ENCODE data around the gene GOLGA6C. TPM values are rescaled to one million over a fixed set of nuclear protein-coding genes. Genes with fewer than 3 reads are reported as not detected.
"Not testable (repeated sequence)": the region's sequence is repeated elsewhere in the genome, so short reads cannot be mapped to it uniquely, and the experiment has no call there.

GOLGA6C gene
- total RNA-seq, 2 donors from 2014 or later, result not detected

DNA sequence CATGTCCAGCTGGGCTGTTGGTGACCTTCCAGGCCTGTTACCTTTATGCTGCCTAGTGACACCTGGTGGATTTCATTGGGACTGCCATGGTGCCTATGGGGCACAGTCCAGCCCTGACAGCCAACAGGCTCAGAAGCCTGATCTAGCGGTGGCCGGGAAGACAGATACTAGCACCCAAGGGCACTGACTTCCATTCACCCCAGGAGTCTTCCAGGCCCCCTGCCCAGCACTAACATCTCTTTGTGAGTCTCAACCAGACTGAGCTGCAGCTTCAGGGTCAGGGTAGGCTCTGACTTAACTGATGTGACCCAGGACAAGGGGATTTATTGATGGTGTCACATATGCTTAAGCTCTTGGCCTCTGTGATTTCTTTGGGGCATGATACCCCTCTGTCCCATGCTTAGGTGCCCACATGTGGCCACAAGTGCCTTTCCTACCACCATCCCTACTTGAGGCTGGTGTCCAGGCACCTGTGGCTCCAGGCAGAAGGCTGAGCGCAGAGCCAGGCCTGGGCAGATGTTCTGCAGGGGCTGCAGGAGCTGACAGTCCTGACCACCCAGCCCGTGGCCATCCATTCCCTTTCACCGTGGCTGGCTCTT is 16.5 kb downstream of the GOLGA6C start:
- H3K9me3 ChIP-seq; H3K27me3 ChIP-seq; H3K4me1 ChIP-seq; H3K27ac ChIP-seq; H3K4me3 ChIP-seq; intact Hi-C loops (cut with DNase I); H3K36me3 ChIP-seq (replicated peaks in 1 of 2; ENCODE audit: insufficient read depth in 1 of 2, low read depth in 2 of 2): not testable (repeated sequence)
- TF ChIP-seq, protein P1, sequence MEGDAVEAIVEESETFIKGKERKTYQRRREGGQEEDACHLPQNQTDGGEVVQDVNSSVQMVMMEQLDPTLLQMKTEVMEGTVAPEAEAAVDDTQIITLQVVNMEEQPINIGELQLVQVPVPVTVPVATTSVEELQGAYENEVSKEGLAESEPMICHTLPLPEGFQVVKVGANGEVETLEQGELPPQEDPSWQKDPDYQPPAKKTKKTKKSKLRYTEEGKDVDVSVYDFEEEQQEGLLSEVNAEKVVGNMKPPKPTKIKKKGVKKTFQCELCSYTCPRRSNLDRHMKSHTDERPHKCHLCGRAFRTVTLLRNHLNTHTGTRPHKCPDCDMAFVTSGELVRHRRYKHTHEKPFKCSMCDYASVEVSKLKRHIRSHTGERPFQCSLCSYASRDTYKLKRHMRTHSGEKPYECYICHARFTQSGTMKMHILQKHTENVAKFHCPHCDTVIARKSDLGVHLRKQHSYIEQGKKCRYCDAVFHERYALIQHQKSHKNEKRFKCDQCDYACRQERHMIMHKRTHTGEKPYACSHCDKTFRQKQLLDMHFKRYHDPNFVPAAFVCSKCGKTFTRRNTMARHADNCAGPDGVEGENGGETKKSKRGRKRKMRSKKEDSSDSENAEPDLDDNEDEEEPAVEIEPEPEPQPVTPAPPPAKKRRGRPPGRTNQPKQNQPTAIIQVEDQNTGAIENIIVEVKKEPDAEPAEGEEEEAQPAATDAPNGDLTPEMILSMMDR (IDR thresholded peaks at IDR 0.05), result peak; percentile 45 to 79 (median 67)
- WGBS, 2 donors, result 32 to 56% methylated on average over 5 of the region's 5 CpGs
- peak; percentile 100 for ATAC-seq
- peak; percentile 95 to 99 (median 96) for DNase-seq

DNA sequence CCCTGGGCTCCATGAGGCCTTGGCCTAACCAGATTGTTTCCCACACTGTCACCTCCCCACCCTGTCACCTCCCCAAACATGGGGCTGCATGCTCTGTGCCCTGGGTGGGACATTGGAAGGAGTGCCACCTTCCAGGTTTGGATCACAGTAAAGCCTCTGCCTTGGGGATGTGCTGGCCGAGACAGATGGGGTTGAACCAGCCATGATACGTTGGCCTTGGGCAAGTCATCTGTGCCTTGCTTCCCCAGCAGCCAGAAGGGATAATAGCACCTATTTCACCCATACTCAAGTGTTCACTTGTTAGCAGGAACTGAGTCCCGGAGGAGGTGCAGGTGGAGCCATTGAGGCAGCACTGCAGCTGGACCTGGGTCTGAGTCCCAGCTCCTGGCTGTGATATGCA is 17.5 kb downstream of the GOLGA6C start:
- DNase-seq, ATAC-seq: not testable (repeated sequence)

DNA sequence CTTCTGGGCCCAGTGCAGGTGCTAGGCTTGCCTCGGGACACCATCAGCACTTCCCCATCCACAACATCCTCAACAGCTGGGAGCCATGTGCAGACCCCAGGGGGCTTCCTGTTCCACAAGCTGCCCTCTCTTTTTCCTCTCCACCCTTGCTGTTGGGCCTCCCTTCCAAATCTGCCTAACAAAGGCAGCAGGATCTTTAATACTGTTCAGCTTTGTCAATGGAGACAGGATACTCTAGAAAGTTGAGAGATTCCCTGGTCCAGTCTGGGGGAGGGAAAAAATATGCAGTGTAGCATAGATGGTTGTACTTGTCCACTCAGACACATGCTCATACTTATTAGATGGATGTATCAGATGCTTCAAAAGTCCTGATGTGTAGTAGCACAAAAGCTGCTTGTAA is 20.4 kb downstream of the GOLGA6C start:
- H3K27me3 ChIP-seq; intact Hi-C loops (cut with DNase I); ATAC-seq; H3K4me3 ChIP-seq; H3K9me3 ChIP-seq; H3K36me3 ChIP-seq (replicated peaks in 1 of 2; ENCODE audit: insufficient read depth in 1 of 2, low read depth in 2 of 2); DNase-seq; H3K4me1 ChIP-seq; H3K27ac ChIP-seq: not testable (repeated sequence)
- 0 to 19% methylated on average over 1 of the region's 1 CpG for WGBS, 2 donors

More for the DNA sequence above, 17.5 kb downstream of the GOLGA6C start:
- H3K27ac ChIP-seq; H3K4me3 ChIP-seq; H3K4me1 ChIP-seq; H3K27me3 ChIP-seq; H3K36me3 ChIP-seq (replicated peaks in 1 of 2; ENCODE audit: insufficient read depth in 1 of 2, low read depth in 2 of 2); intact Hi-C loops (cut with DNase I); H3K9me3 ChIP-seq: not testable (repeated sequence)
- 66 to 69% methylated on average over 3 of the region's 3 CpGs for WGBS, 2 donors

DNA sequence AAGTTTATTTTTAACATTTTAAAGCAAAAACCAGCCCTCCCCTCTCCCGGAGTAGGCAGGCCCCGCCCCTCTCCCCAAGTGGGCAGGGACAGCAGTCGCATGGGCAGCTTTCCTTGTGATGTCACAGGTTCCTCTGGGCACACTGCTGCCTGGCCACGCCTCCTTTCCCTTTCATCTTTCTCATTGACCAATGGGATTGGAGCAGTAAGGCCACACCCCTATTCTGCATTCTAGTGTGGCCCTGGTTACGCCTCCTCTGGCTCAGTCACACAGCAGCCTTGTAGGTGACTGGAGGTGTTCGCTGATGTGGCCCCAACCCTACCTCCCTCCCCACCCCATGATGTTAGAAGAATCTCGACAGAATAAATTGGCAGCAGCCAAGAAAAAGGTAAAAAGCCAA is 24.4 kb downstream of the GOLGA6C start, which contains the start of gene GOLGA6D:
GOLGA6D (plus strand) TSS at position 264 of the 400 bp plus-strand sequence; CDS start at position 305, 41 bp downstream.
- H3K9me3 ChIP-seq; H3K36me3 ChIP-seq (replicated peaks in 1 of 2; ENCODE audit: insufficient read depth in 1 of 2, low read depth in 2 of 2); ATAC-seq; H3K4me1 ChIP-seq; intact Hi-C loops (cut with DNase I); H3K27ac ChIP-seq; H3K4me3 ChIP-seq; DNase-seq; H3K27me3 ChIP-seq: not testable (repeated sequence)
- WGBS, 2 donors, result no CpG with 5 or more reads among the region's 7 CpGs

DNA sequence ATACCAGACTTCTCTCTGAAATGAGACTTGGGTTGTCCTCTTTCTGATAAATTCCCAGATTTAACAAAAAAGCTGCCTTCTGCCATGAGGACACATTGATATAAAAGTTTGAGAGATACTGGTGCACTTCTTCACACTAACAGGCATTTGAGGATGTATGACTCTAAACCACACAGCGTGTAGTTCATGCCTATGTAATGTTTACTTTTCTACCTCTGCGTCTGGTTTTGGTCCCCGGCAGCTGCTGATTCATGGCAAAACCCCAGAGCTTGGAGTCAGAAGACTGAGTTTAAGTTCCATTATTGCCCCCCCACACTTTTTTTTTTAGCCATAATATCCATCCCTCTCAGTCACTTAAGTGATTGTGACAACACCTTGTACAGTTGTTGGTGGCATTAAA is 26.0 kb downstream of the GOLGA6C start:
- H3K36me3 ChIP-seq (replicated peaks in 1 of 2; ENCODE audit: insufficient read depth in 1 of 2, low read depth in 2 of 2); ATAC-seq; H3K9me3 ChIP-seq; intact Hi-C loops (cut with DNase I); H3K27me3 ChIP-seq; DNase-seq; H3K4me1 ChIP-seq; H3K4me3 ChIP-seq; H3K27ac ChIP-seq: not testable (repeated sequence)
- WGBS, 2 donors, result no CpG with 5 or more reads among the region's 3 CpGs

DNA sequence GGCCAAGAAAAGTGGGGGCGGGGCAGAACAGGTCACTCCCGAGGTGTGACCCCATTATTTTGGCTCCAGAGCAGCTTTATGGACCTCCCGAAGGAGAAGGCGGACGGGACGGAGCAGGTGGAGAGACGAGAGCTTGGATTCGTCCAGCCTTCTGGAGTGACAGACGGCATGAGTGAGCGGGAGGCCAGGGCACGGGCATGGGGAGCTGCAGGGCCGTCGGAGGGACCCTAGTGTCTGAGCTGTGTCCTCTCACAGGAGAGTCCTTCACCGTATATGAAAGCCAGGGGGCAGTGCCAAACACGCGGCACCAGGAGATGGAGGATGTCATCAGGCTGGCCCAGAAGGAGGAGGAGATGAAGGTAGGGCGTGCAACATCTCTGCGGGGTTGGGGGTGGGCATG is 35.5 kb downstream of the GOLGA6C start:
- H3K27me3 ChIP-seq; H3K36me3 ChIP-seq (replicated peaks in 1 of 2; ENCODE audit: insufficient read depth in 1 of 2, low read depth in 2 of 2); H3K9me3 ChIP-seq; H3K4me1 ChIP-seq; intact Hi-C loops (cut with DNase I); H3K4me3 ChIP-seq; ATAC-seq; DNase-seq; H3K27ac ChIP-seq: not testable (repeated sequence)
- WGBS, 2 donors, result 62% methylated on average over 7 of the region's 18 CpGs; no CpG with 5 or more reads in 1 of the 2 donors

DNA sequence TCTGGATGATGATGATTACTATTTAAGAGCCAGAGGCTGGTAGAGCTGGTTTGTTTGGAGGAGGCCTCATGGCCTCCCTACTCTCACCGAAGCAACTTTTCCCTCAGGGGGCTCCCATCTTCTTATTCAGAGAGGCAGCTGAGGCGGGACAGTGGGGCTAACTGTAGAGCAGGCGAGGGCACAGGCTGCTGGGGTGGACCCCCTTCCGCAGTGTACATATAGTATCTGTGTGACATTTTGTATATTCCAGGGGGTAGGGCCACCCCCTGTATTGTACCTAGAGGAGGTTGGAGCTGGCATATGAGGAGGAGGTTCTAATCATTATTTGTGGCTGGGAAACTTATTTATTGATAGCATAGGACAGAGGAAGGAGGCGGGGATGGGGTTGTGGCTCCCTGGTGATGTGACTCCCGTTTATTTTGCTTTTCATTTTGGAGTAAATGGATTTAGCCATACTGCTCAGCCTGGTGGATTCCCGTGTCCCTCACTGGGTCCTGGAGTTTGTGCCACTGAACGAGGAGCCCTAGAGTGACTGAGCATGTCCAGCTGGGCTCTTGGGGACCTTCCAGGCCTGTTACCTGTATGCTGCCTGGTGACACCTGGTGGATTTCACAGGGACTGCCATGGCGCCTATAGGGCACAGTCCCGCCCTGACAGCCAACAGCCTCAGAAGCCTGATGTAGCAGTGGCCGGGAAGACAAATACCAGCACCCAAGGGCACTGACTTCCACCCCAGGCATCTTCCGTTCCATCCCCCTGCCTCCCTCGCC is 40.6 kb downstream of the GOLGA6C start:
- intact Hi-C loops (cut with DNase I), result not testable (repeated sequence)
- WGBS, 2 donors, result 60 to 62% methylated on average over 1 to 6 of the region's 13 CpGs

More for the DNA sequence above, 40.6 kb downstream of the GOLGA6C start:
- peak; percentile 77 to 93 (median 86) for DNase-seq
- peak overlapping the region in 1 of 4 donors; percentile 32 for H3K27ac ChIP-seq
- not testable (repeated sequence) for H3K4me1 ChIP-seq; H3K27me3 ChIP-seq; H3K4me3 ChIP-seq; H3K36me3 ChIP-seq (replicated peaks in 1 of 2; ENCODE audit: insufficient read depth in 1 of 2, low read depth in 2 of 2); H3K9me3 ChIP-seq
- ATAC-seq, result peak; percentile 99
